ENCODE results near the gene PCYT2.

The PCYT2 gene

DNA sequence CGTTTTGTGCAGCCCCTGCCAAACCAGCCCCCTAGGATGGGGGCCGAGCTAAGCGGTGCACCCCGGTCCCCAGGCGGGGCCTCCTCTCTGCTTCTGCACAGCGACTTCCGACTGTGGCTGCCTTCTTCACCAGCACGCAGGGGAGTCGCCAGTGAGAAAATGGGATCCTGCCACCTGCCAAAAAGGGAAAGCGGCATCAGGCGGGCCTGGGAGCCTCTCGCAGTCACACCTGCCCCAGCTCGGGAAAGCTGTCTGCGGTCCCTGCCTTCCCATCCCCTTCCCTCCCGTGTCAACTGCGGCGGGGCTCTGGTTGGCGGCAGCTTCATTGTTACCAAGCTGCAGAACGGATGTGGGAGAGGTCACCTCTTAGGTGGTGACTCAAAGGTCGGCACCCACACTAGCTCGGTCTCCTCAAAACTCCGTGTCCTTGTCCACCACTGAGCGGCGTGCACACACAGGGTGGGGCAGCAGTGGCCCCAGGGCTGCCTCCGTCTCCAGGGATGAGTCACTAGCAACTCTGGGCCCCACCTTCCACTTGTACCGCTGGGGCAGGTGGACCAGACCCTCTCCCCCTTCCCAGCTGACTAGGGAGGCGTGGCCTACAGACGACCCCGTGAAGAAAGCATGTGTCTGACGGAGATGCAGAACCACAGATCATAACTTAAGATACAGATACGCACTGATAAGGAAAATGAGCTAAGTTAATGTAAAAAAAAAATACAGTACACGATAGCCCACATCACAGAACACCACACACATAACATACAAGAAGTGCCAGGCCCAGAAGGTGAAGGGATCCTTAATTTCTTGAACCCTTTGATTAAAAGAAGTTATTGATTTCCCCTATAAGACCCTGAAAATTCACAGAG, 1.5 kb upstream of the PCYT2 start:
- TF ChIP-seq CTCF (IDR thresholded peaks at IDR 0.05; ENCODE audit: extremely low read depth, missing control alignments) = no peak
- no peak for DNase-seq (ENCODE audit: low spot score)

DNA sequence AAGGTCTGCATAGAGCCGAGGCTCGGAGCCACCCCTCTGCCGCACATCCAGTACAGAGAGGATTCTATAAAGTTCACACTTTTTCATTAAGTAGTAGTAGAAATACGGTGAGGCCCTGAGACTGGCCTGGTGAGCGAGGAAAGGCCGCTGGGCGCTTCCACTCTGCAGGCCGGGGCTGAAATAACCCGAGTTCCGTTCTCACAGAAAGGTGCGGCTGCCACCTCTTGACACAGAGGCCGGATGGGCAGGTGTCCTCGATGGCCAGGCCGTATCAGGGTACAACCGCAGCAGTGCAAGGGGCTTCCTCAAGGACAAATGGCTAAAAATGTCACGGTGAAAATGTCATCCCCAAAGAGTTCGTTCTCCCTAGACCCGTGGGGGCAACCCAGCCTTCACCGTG, 770 bp upstream of the PCYT2 start:
- TF ChIP-seq CTCF (IDR thresholded peaks at IDR 0.05; ENCODE audit: extremely low read depth, missing control alignments) = no peak
- DNase-seq (ENCODE audit: low spot score) = no peak

DNA sequence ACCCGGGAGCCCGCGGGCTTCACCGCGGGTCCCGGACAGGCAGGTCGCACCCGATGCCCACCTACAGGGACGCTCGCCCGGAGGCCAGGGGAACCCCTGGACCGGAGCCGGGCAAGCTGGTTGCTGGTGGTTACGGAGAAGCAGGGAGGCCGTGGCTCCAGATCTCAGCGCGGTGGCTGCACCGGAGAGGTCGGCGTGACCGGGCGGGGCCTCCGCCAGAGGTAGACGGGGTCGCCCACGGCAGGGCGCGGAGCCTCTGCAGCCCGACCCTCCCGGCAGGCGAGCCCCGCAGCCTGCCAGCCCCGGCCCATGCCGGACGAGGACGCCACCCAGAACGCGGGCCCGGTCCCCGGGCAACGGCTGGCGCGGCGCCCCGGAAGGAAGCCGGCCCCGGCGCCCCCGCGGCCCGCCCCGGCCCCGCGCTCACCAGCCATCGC, 341 bp downstream of the PCYT2 start:
- TF ChIP-seq CTCF (IDR thresholded peaks at IDR 0.05; ENCODE audit: extremely low read depth, missing control alignments) = no peak
- no peak for DNase-seq (ENCODE audit: low spot score)

DNA sequence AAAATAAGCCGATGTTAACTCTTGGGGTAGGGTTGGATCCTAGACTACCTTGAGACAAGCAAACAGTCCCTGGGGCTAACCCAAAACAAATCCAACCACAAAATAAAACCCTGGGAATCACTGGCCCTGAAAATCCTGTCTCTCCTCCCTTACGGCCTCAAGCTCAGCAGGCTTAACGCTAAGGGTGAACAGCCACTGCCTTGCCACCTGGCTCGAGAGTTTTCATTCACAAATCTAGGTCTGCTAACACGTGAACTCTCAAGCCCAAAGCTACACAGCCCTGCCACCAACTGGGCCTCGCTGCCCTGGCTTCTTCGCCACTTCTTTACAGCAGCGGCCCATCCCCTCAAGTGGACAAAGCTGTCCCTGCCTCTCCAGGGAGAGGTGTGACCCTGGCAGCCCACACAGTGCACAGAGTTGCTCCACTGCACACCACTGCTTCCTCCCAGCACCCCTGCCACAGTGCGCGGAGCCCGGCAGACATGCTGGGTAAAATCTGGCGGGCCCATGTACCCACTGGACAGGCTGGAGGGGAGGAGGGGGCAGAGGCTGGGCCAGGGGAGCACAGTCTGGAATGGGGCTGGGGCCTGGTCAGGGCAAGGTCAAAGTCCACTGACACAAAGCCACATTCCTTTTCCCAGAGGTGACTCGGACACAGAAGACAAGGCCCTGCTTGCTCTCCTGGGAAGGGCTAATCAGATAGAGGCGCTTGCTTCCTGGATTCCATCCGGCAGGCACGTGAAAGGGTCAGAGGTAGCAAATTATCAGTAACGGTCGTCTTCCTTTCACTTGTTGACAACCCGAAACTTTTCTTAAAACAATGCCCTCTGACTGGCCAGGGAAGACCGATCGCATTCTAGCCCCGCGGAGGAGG, 996 bp downstream of the PCYT2 start:
- no peak for TF ChIP-seq CTCF (IDR thresholded peaks at IDR 0.05; ENCODE audit: extremely low read depth, missing control alignments)
- DNase-seq (ENCODE audit: low spot score) = no peak

DNA sequence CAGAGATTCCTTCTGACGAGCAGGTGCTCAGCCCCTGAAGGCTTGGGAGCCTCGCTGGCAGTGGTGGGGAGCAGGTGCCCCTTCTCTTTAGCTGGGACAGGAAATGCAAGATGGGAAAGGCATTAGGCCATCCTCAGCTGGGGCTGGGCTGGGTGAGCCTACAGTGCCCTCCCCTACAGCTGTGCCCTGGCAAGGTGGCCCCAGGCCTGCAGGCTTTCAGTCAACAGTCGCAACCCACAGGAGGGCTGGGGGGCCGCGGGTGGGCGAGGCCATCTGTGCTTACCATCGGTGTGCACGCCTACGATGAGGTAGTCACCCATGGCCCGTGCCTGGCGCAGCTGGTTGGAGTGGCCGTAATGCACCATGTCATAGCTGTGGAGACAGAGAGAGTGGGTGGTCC, 2.0 kb downstream of the PCYT2 start:
- no peak for TF ChIP-seq CTCF (IDR thresholded peaks at IDR 0.05; ENCODE audit: extremely low read depth, missing control alignments)
- DNase-seq (ENCODE audit: low spot score) = no peak

DNA sequence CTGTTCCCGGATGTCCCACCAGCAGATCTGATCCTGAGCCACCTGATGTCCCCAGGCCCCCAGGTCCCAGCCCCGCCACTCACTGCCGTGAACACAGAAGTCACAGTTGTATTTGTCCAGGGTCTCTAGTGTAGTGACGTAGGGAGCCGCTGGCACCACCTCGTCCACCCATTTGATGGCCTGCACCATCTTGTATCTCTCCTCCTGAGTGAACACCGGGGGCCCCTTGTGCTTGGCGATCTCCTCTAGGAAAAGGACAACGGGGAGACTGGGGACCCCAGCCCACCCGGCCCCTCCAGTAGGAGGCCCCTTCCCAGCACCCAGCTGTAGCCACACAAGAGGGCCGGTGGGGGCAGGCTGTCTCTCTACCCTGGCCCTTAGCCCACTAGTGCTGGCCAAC, 2.4 kb downstream of the PCYT2 start:
- no peak for TF ChIP-seq CTCF (IDR thresholded peaks at IDR 0.05; ENCODE audit: extremely low read depth, missing control alignments)
- no peak for DNase-seq (ENCODE audit: low spot score)
